Body of pancreas (tissue), 4 donors: ENCODE data around the gene TMBIM4.

Experiments
- POLR2A ChIP-seq, 3 donors: fragments of 450-650 bp; IDR thresholded peaks; one replicate each; pipeline ENCODE4 v1.6.1; 2016; ENCODE audit warnings: antibody characterized with exemption in 3 of 3, mild to moderate bottlenecking in 2 of 3
- TF ChIP-seq, protein P1 (sequence below), 7 experiments: fragments of 450-650 bp in 4 of 7; fragments of 200-600 bp in 3 of 7; sonication (generic) in 3 of 7; IDR thresholded peaks; one replicate each; pipeline ENCODE4 v1.5.1; 2016 to 2019; ENCODE audit warnings: antibody characterized with exemption in 7 of 7

DNA sequence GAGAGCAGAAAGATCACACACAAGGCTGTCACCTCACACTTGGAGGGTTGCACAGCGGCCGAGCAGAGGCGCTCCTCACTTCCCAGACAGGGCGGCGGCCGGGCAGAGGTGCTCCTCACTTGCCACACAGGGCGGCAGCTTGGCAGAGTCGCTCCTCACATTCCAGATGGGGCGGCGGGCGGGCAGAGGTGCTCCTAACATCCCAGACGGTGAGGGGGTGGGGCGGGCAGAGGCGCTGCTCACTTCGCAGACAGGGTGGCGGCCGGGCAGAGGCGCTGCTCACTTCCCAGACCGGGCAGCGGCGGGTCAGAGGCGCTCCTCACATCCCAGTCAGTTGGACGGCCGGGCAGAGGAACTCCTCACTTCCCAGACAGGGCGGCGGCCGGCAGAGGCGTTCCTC, 9.1 kb downstream of the TMBIM4 start:
- TF ChIP-seq, protein P1, sequence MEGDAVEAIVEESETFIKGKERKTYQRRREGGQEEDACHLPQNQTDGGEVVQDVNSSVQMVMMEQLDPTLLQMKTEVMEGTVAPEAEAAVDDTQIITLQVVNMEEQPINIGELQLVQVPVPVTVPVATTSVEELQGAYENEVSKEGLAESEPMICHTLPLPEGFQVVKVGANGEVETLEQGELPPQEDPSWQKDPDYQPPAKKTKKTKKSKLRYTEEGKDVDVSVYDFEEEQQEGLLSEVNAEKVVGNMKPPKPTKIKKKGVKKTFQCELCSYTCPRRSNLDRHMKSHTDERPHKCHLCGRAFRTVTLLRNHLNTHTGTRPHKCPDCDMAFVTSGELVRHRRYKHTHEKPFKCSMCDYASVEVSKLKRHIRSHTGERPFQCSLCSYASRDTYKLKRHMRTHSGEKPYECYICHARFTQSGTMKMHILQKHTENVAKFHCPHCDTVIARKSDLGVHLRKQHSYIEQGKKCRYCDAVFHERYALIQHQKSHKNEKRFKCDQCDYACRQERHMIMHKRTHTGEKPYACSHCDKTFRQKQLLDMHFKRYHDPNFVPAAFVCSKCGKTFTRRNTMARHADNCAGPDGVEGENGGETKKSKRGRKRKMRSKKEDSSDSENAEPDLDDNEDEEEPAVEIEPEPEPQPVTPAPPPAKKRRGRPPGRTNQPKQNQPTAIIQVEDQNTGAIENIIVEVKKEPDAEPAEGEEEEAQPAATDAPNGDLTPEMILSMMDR (IDR thresholded peaks at IDR 0.05), result no peak
- no peak for TF ChIP-seq POLR2A (IDR thresholded peaks at IDR 0.05)
